GM18909 (cell line): ENCODE measurements around the gene ROBO3.

ENCODE experiments used
- ATAC-seq: cut with Tn5 transposase; IDR thresholded peaks from one replicate; pipeline ENCODE4 v1.9.1; 2021; ENCODE audit warnings: mild to moderate bottlenecking; ENCODE audit not compliant: unreplicated experiment, poor library complexity

The ROBO3 gene

DNA sequence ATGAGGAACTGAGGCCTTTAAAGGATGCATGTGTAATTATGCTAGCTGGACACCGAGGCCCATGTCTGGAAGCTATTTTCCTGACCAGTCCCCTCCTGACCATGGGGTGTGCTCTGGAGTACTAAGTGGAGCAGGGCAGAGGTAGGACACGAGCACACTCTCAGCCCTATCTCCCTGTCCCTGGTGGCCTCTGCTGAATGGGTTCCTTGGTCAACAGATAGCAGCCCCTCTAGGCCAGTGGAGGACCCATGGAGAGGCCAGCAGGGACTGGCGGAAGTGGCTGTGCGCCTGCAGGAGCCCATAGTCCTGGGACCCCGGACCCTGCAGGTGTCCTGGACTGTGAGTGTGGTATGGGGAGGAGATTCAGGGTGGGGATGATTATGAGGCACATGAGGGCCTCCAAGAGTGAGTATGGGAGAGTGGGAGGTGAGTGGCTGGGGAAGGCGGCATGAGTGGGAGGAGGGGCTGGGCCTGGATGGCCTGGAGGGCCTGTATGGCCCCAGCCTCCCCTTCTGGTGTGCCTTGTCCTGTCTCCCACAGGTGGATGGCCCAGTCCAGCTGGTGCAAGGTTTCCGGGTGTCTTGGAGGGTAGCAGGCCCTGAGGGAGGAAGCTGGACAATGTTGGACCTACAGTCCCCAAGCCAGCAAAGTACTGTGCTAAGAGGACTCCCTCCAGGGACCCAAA is 9.5 kb downstream of the ROBO3 start:
- no peak for ATAC-seq

DNA sequence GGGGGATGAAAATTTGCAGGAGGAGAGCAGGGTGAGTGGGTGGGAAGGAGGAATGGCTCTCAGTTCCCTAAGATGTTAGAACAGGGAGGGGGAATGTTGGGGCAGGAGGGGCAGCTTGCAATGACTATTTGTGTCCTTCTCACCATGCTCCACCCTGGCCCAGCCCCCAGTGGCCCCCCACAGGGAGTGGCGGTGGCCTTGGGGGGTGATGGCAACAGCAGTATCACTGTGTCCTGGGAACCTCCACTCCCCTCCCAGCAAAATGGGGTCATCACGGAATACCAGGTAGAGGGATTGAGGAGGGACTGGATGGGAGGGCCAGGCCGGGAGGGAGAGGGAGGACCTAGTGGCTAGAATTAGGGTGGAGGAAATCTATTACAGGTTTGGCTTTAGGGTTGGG is 10.2 kb downstream of the ROBO3 start:
- ATAC-seq: no peak

- peak; percentile 92 for ATAC-seq
Measured at GRCh38 chr11:124875943-124876817, 10.9 kb downstream of the ROBO3 start.

DNA sequence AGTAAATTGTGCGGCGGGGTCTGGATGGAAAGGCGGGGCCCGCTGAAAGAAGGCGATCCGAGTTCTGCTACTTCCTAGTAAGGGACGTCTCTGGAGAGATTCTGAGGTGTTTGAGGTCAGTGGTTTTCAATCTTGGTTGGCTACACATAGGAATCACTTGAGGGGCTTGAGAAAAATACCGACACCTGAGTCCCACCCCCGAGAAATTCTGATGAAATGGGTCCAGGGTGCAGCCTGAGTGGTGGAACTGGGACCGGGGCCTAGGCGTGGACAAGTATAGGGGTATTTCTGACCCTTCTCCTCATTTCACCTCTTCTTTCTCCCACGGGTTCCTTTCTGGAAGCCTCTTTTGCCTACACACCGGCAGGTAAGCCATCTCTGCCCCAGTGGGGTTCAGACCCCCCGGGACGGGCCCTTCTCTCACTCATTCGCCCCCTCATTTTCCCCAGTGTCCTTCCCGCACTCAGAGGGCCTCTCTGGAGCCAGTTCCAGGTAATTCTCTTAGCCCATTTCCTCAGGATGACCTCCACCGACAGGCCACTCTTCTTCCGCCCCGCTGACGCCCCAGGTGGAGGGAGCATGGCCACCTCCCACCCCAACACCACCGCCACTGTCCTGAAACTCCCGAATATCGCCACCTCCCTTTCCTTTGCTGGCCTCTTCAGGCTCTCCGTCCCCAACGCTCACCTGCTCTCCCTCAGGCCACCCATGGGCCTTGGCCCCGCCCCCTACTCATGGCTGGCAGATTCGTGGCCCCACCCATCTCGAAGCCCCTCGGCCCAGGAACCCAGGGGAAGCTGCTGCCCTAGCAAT is 11.8 kb downstream of the ROBO3 start:
- no peak for ATAC-seq

GRCh38 chr11:124877631-124877909 is 12.3 kb downstream of the ROBO3 start:
- ATAC-seq: no peak

DNA sequence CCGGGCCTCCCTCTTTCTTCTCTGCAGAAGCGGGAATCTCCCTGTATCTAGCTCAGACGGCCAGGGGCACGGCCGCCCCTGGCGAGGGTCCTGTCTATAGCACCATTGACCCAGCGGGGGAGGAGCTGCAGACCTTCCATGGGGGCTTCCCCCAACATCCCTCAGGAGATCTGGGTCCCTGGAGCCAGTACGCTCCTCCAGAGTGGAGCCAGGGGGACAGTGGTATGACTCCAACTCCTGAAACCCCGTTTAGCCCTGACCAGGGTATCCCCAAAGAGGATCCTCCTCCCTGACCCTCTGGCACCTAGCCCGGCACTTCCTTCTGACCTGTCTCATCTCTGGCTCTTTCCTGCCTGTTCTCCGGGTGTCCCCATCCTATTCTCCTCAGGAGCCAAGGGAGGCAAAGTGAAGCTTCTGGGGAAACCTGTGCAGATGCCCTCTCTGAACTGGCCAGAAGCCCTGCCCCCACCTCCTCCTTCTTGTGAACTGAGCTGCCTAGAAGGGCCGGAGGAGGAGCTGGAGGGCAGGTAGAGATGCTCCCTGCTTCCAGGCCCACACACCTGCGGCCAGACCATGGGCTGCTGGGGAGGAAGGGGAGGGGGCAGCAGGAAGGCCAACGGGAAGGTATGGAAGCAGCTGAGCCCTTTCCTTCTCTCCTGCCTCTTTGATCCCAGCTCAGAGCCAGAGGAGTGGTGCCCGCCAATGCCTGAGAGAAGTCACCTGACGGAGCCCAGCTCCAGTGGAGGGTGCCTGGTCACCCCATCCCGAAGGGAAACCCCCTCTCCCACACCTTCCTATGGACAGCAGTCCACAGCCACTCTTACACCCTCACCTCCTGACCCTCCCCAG is 12.9 kb downstream of the ROBO3 start:
- ATAC-seq: no peak

- ATAC-seq: no peak
Measured at GRCh38 chr11:124878759-124879492, 13.7 kb downstream of the ROBO3 start.

DNA sequence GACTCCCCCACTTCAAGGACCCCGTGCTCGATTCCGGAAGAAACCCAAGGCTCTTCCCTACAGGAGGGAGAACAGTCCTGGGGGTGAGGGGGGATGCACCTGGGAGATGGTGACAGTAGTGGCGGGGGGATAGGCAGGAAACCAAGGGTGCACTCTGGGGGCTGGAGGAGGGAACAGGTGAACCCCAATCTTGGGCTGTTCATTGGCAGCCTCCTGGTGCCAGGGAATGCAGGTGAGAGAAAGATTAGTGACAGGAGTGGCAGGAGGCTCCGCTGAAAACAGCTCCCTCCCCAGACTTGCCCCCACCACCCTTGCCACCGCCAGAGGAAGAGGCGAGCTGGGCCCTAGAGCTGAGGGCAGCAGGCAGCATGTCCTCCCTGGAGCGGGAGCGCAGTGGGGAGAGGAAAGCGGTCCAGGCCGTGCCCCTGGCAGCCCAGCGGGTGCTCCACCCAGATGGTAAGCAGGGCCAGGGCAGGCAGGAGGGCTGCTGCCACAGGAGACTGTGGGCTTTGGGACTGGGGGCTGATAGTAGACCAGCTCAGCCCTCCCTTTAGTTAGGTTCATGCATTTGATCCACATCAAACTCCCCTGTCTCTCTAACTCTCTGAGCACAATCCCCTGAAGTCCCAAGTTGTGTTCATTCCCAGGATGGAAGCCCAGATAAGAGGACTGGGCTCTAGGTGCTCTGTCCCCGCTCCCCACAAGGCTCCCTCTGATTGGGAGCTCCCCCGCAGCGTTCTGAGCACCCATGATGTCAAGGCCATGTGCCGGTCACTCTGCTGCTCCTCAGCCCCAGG is 14.5 kb downstream of the ROBO3 start:
- no peak for ATAC-seq

DNA sequence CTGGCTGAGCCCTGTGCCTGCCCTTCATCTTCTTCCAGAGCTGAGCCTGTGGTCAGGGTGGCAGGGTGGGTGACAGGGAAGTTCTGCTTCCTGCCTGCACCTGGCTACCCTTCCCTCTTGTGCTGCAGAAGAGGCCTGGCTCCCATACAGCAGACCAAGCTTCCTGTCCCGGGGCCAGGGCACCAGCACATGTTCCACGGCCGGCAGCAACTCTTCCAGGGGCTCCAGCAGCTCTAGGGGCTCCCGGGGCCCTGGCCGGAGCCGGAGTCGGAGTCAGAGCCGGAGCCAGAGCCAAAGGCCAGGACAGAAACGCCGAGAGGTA is 15.0 kb downstream of the ROBO3 start:
- no peak for ATAC-seq

DNA sequence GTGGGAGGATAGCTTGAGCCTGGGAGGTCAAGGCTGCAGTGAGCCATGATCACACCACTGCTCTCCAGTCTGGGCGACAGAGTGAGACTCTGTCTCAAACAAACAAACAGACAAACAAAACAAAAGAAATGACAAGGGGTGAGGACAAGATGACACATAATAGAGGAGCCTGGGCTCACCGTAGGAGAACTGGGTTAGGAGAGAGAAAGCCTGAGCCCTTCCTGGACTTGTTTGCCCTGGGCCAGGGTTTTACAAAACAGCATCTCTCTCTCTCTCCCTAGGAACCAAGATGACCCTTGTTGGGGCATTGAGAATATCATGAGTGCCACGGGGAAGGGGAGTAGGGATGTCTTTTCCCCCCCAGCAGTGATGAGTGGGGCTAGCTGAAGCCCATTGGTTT is 15.7 kb downstream of the ROBO3 start:
- ATAC-seq: no peak

DNA sequence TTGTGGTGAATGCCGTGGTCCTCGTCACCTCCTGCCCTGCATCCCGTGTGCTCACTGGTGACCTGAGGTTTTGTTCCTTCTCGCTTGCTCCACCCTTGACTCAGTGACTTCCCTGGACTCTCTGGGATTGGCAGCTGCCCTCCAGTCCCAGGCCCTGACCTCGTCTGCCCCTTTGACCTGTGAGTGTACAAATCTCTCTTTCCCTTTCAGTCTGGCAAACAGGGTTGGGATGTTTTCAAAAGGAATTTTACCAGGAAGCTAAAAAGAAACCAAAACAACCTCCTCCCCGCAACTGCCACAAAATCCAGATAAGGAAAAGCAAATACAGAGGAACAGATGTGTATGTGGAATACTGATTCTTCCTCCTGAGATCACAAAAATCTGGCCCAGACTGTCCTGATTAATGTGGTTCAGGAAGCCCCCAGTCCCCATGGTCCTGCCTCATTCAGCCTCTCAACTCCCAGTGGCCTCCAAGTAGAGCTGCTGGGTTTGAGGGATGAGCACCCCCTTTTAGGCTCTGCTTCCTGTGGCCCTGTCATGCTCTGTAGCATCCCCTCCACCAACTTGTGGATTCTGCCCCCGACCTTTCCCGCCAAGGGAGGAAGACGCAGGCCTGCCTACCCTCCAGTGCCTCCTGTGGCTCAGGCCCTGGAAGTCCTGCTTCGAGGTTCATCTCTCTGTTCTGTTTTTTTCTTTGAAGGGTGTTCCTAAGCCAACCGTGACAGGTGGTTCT is 17.3 kb downstream of the ROBO3 start:
- no peak for ATAC-seq

GRCh38 chr11:124884340-124884739 is 19.1 kb downstream of the ROBO3 start:
- no peak for ATAC-seq

- no peak for ATAC-seq
Measured at GRCh38 chr11:124884869-124885479, 19.7 kb downstream of the ROBO3 start.

- no peak for ATAC-seq
Measured at GRCh38 chr11:124886476-124886875, 21.2 kb downstream of the ROBO3 start.

DNA sequence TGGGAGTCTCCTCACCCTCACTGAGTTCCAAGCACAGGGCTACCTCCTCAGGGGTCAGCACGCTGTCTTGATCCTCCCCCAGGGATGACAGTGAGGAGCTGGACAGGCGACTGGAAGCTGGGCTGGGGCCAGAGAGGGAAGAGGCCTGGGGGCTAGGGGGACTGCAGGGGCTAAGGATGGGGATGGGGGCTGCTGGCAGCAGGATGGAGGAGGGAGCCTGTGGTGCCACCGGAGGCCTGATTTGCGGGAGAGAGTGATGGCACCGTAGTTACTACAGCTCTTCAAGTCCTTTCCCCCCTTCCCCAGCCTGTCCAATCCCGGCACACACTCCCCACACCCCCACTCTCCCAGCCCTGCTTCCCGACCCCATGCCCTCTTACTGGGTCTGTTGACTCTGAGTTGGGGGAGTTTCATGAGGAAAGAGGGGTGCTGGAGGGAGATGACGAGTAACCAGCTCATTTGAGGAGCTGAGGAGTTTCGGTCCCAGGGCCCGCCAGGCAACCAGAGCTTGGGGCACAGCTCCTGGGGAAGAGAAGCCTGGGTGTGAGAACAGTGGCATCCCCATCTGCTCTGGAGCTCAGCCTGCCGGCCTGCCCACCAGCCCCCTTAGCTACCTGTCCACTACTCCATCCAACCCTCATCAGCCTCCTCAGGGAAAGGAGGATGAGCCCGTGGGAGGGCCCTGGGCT is 21.9 kb downstream of the ROBO3 start:
- no peak for ATAC-seq

DNA sequence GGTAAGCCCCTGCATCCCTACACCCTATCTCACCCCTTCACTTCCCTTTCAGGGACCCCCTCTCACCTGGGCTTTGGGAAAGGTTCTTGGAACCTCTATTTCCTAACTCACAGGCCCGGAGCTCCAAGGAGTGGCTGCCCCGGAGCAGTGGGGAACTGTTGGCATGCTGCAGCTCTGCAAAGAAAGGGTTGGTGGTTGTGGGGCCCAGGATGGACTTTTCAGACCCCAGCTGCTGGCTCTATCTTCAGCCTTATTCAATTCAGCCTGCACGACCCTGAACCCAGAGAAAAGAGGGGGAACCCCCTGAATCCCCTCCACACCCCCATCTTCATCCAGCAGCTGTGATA is 22.4 kb downstream of the ROBO3 start:
- ATAC-seq: no peak
